Colon (tissue), 2 donors: Measurements from ENCODE around the gene PFAS.
"Not testable (repeated sequence)": the region's sequence is repeated elsewhere in the genome, so short reads cannot be mapped to it uniquely, and the experiment has no call there.

ENCODE experiments used
- FAIRE-seq: peaks from 2 replicates; lab custom pipeline; 2012; peaks lifted over from hg19 to GRCh38; lab: Jason Lieb, UNC
- donor health status: control.
- donor health status: control.

Gene PFAS

GRCh38 chr17:8225813-8226535 is 23.1 kb upstream of the PFAS start:
- no peak for FAIRE-seq

- FAIRE-seq = no peak
These were observed 22.4 kb upstream of the PFAS start for GRCh38 chr17:8226536-8227237.

- no peak for FAIRE-seq
These were observed 21.9 kb upstream of the PFAS start for GRCh38 chr17:8227238-8227581.

GRCh38 chr17:8231701-8232100 is 17.4 kb upstream of the PFAS start:
- no peak for FAIRE-seq

- FAIRE-seq = no peak
These were observed 14.5 kb upstream of the PFAS start for GRCh38 chr17:8234361-8235270.

- FAIRE-seq = no peak
These were observed 13.4 kb upstream of the PFAS start for GRCh38 chr17:8235676-8236075.

GRCh38 chr17:8237175-8237574 is 11.9 kb upstream of the PFAS start:
- no peak for FAIRE-seq

- FAIRE-seq = no peak
These were observed 11.2 kb upstream of the PFAS start for GRCh38 chr17:8237886-8238285.

- FAIRE-seq = no peak
These were observed 5.3 kb upstream of the PFAS start for GRCh38 chr17:8243827-8244226.

GRCh38 chr17:8244768-8245167 is 4.3 kb upstream of the PFAS start:
- no peak for FAIRE-seq

GRCh38 chr17:8249621-8250500 is 772 bp downstream of the PFAS start:
- FAIRE-seq = no peak

GRCh38 chr17:8251411-8251810 is 2.3 kb downstream of the PFAS start:
- FAIRE-seq = not testable (repeated sequence)

- FAIRE-seq = no peak
These were observed 4.7 kb downstream of the PFAS start for GRCh38 chr17:8253801-8254200.

GRCh38 chr17:8254881-8255280 is 5.8 kb downstream of the PFAS start:
- FAIRE-seq = no peak

GRCh38 chr17:8255499-8255898 is 6.4 kb downstream of the PFAS start:
- FAIRE-seq = no peak

GRCh38 chr17:8256291-8256690 is 7.2 kb downstream of the PFAS start:
- no peak for FAIRE-seq

GRCh38 chr17:8256691-8257090 is 7.6 kb downstream of the PFAS start:
- no peak for FAIRE-seq

GRCh38 chr17:8257801-8258200 is 8.7 kb downstream of the PFAS start:
- FAIRE-seq = no peak

GRCh38 chr17:8264320-8264719 is 15.2 kb downstream of the PFAS start:
- FAIRE-seq = no peak

GRCh38 chr17:8264836-8265542 is 15.9 kb downstream of the PFAS start:
- FAIRE-seq = no peak
